Mesendoderm (in vitro differentiated cells): ENCODE results near the gene SMTN.

Source experiments
- DNase-seq: peaks from one replicate; pipeline ENCODE4 v3.0.0; 2013
- H2AK5ac ChIP-seq: 2 replicates; pipeline ENCODE4 v1.6.1; 2013; ENCODE audit warnings: low read length, inconsistent platforms
- H2BK120ac ChIP-seq: 2 replicates; pipeline ENCODE4 v1.6.1; 2013; ENCODE audit warnings: low read depth, mild to moderate bottlenecking, low read length, moderate library complexity, mixed read lengths
- H2BK15ac ChIP-seq: replicated peaks from 2 replicates; pipeline ENCODE4 v1.6.1; 2013; ENCODE audit warnings: low read depth, mild to moderate bottlenecking, moderate library complexity
- H2BK5ac ChIP-seq: 2 replicates; pipeline ENCODE4 v1.6.1; 2013; ENCODE audit warnings: low read length, inconsistent platforms
- H3K18ac ChIP-seq: 2 replicates; pipeline ENCODE4 v1.6.1; 2013; ENCODE audit warnings: mild to moderate bottlenecking, low read length, mixed read lengths
- H3K23ac ChIP-seq: one replicate; pipeline ENCODE4 v1.6.1; 2013; ENCODE audit warnings: low read length
- H3K27ac ChIP-seq: 2 replicates; pipeline ENCODE4 v1.5.1; 2013; ENCODE audit warnings: low read depth, mild to moderate bottlenecking, inconsistent platforms, low read length, moderate library complexity
- H3K27me3 ChIP-seq: 2 replicates; pipeline ENCODE4 v1.6.1; 2013; ENCODE audit warnings: low read length, control low read depth, mild to moderate bottlenecking, inconsistent platforms; ENCODE audit not compliant: insufficient read depth, poor library complexity
- H3K36me3 ChIP-seq: 2 replicates; pipeline ENCODE4 v1.6.1; 2013; ENCODE audit warnings: low read length, inconsistent platforms; ENCODE audit not compliant: control insufficient read depth, insufficient read depth
- H3K4ac ChIP-seq: one replicate; pipeline ENCODE4 v1.6.1; 2013; ENCODE audit warnings: low read depth, mild to moderate bottlenecking, low read length, moderate library complexity
- H3K4me1 ChIP-seq: 2 replicates; pipeline ENCODE4 v1.6.1; 2013; ENCODE audit warnings: low read depth, low read length, inconsistent platforms; ENCODE audit not compliant: control insufficient read depth
- H3K4me2 ChIP-seq: 2 replicates; pipeline ENCODE4 v1.6.1; 2013; ENCODE audit warnings: low read length
- H3K4me3 ChIP-seq: 2 replicates; pipeline ENCODE4 v1.5.1; 2013; ENCODE audit warnings: mild to moderate bottlenecking, low read length
- H3K56ac ChIP-seq: one replicate; pipeline ENCODE4 v1.6.1; 2013; ENCODE audit warnings: low read length
- H3K79me1 ChIP-seq: 2 replicates; pipeline ENCODE4 v1.6.1; 2013; ENCODE audit warnings: low read length, inconsistent platforms
- H3K79me2 ChIP-seq: 2 replicates; pipeline ENCODE4 v1.6.1; 2013; ENCODE audit warnings: mild to moderate bottlenecking, low read length; ENCODE audit not compliant: control insufficient read depth, insufficient read depth
- H3K9ac ChIP-seq: 2 replicates; pipeline ENCODE4 v1.6.1; 2013; ENCODE audit warnings: low read length, inconsistent platforms
- H4K5ac ChIP-seq: one replicate; pipeline ENCODE4 v1.6.1; 2013; ENCODE audit warnings: low read length
- H4K8ac ChIP-seq: one replicate; pipeline ENCODE4 v1.6.1; 2013; ENCODE audit warnings: low read depth, mild to moderate bottlenecking, control low read depth, low read length, moderate library complexity
- WGBS: extraction: QIAGEN DNeasy Blood & Tissue Kit; methylation state at CpG from one replicate; pipeline ENCODE4 v1.1.7; 2013; ENCODE audit warnings: low lambda C conversion rate, missing lambda C conversion rate; ENCODE audit not compliant: insufficient coverage; ENCODE audit errors: extremely low coverage; 5-methylcytosine and 5-hydroxymethylcytosine counted together

SMTN gene

DNA sequence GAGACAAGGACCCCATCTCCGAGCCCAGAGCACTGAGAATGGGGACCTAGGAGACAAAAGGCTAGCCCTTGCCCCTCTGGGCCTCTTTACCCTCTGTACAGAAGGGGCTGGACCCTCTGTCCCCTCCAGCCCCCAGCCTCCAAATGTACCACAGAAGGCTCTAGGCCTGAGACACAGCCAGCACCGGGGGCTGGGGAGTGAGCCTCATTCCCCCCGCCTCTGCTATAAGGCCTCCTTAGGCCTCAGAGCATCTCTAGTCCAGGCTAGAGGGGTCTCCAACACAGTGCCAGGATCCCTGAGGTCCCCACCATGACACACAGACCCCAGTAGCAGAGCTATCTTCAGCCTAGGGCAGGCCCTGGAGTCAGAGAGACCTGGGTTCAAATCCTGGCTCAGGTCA lies 4.8 kb downstream of the SMTN start:
- WGBS: no CpG with 5 or more reads among the region's 3 CpGs
- H4K8ac ChIP-seq: no peak overlapping the region
- no peak overlapping the region for H3K4me3 ChIP-seq
- no peak overlapping the region for H4K5ac ChIP-seq
- no peak overlapping the region for H2AK5ac ChIP-seq
- H3K4me2 ChIP-seq: no peak overlapping the region
- no peak overlapping the region for H2BK120ac ChIP-seq
- H3K4me1 ChIP-seq: peaks cover 5% of the 10 kb centered on the region
- peaks cover 10% of the 10 kb centered on the region for H3K79me1 ChIP-seq
- H2BK15ac ChIP-seq: no peak overlapping the region
- H3K4ac ChIP-seq: no peak overlapping the region
- no peaks in the 10 kb centered on the region for H3K36me3 ChIP-seq
- H3K23ac ChIP-seq: no peak overlapping the region
- H3K27ac ChIP-seq: no peak overlapping the region
- no peak overlapping the region for H2BK5ac ChIP-seq
- H3K56ac ChIP-seq: peak overlapping the region; percentile 79
- peak overlapping the region; percentile 95 for H3K9ac ChIP-seq
- peak overlapping the region; percentile 30 for H3K18ac ChIP-seq
- no peaks in the 10 kb centered on the region for H3K27me3 ChIP-seq
- peaks cover 7% of the 10 kb centered on the region for H3K79me2 ChIP-seq
- no peak for DNase-seq

DNA sequence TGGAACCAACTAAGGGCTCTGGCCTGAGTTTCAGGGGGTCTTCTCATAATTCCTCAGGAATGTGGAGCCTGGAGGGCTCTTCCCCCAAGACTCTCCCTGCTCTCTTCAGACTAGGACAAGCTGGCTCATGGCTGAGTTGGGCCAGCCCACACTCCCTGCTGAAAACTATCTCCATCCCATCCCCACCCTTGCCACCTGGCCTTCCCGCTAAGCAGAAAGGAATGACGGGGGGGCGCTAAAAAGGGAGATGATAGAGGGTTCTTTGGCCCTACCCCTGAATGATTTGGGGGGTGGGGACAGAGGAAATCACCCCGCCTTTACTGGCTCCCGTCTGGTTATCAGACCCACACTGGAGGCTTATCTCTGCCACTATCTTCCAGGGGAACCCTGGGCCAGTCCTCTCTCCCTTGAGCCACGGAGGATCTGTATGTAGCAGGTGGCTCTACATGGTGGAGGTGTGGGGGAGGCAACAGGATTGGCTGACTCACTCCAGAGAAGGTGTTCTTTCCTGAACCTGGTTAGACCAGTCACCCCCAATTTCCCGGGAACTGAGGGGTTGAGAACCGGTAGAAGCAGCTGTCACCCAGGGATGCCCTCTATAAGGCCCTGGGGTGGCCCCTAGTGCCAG lies 5.7 kb downstream of the SMTN start:
- peaks cover 10% of the 10 kb centered on the region for H3K79me1 ChIP-seq
- H3K4me2 ChIP-seq: no peak overlapping the region
- no peak overlapping the region for H4K8ac ChIP-seq
- no peak overlapping the region for H2AK5ac ChIP-seq
- no peak overlapping the region for H3K4me3 ChIP-seq
- H3K27ac ChIP-seq: no peak overlapping the region
- DNase-seq: no peak
- H2BK120ac ChIP-seq: no peak overlapping the region
- H3K36me3 ChIP-seq: no peaks in the 10 kb centered on the region
- H3K9ac ChIP-seq: no peak overlapping the region
- H4K5ac ChIP-seq: no peak overlapping the region
- no peak overlapping the region for H2BK5ac ChIP-seq
- no peak overlapping the region for H3K18ac ChIP-seq
- no peaks in the 10 kb centered on the region for H3K27me3 ChIP-seq
- H3K4me1 ChIP-seq: peaks cover 5% of the 10 kb centered on the region
- H3K56ac ChIP-seq: no peak overlapping the region
- H2BK15ac ChIP-seq: no peak overlapping the region
- no CpG with 5 or more reads among the region's 8 CpGs for WGBS
- no peak overlapping the region for H3K23ac ChIP-seq
- H3K79me2 ChIP-seq: peaks cover 7% of the 10 kb centered on the region
- H3K4ac ChIP-seq: no peak overlapping the region

DNA sequence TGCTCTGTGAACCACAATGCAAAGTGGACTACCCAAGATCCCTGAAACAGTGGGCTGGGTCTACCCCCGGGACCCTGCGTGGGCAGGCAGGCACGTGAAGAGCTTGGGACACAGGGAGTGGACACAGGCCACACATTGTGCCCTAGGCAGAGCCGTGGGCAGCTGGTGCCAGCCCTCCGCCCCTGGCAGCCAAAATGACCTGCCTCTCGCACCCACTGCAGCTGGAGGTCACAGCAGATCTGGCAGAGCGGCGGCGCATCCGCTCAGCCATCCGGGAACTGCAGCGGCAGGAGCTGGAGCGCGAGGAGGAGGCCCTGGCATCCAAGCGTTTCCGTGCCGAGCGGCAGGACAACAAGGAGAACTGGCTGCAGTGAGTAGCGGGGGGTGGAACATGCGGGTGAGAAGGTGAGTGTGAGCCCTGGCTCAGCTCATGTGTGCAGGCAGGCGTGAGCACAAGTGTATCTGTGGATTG lies 6.7 kb downstream of the SMTN start:
- Histone ChIP-seq H3K56ac (no peak overlapping the region), H3K18ac (no peak overlapping the region), H3K4me1 (peaks cover 2% of the 10 kb centered on the region), H2BK15ac (no peak overlapping the region), H3K36me3 (no peaks in the 10 kb centered on the region), H2AK5ac (no peak overlapping the region), H3K4me2 (no peak overlapping the region), H3K27ac (no peak overlapping the region), H2BK5ac (no peak overlapping the region), H2BK120ac (no peak overlapping the region), H4K8ac (no peak overlapping the region), H3K79me1 (peaks cover 10% of the 10 kb centered on the region), H3K79me2 (peaks cover 7% of the 10 kb centered on the region), H3K27me3 (no peaks in the 10 kb centered on the region), H3K4ac (no peak overlapping the region), H3K4me3 (no peak overlapping the region), H3K9ac (no peak overlapping the region), H3K23ac (no peak overlapping the region), H4K5ac (no peak overlapping the region)
- no peak for DNase-seq
- WGBS: no CpG with 5 or more reads among the region's 21 CpGs

DNA sequence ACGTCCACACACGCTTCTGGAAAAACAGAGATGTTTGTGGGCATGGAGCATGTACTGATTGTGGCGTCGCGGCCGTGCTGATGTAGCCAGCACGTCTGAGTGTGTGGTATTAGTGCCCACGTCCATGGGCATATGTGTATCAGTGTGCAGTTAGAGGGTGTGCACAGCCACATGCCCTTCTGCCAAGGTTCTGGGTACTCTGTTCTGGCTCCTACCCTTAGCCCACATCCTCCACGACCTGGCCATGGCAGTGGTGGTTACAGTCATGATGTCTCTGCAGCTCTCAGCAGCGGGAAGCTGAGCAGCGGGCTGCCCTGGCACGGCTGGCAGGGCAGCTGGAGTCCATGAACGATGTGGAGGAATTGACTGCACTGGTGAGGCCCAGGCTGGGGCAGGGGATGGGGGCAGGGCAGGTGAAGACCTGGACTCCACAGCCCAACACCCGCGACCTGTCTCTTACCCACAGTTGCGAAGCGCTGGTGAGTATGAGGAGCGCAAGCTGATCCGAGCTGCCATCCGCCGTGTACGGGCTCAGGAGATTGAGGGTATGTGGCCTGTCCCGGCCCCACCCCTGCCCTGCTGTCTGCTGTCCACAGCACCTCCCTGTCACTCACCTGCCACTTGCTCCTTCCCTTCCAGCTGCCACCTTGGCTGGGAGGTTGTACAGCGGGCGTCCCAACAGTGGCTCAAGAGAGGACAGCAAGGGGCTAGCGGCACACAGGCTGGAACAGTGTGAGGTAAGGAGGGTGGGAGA lies 7.3 kb downstream of the SMTN start:
- Histone ChIP-seq H3K4me2 (no peak overlapping the region), H3K18ac (no peak overlapping the region), H3K4me1 (no peaks in the 10 kb centered on the region), H3K23ac (no peak overlapping the region), H2BK5ac (no peak overlapping the region), H3K27ac (no peak overlapping the region), H2BK120ac (no peak overlapping the region), H3K4ac (no peak overlapping the region), H3K56ac (no peak overlapping the region), H3K36me3 (no peaks in the 10 kb centered on the region), H3K4me3 (no peak overlapping the region), H3K9ac (no peak overlapping the region), H4K8ac (no peak overlapping the region), H2BK15ac (no peak overlapping the region), H3K27me3 (no peaks in the 10 kb centered on the region), H2AK5ac (no peak overlapping the region), H4K5ac (no peak overlapping the region), H3K79me1 (peaks cover 8% of the 10 kb centered on the region), H3K79me2 (peaks cover 7% of the 10 kb centered on the region)
- no peak for DNase-seq
- no CpG with 5 or more reads among the region's 26 CpGs for WGBS

DNA sequence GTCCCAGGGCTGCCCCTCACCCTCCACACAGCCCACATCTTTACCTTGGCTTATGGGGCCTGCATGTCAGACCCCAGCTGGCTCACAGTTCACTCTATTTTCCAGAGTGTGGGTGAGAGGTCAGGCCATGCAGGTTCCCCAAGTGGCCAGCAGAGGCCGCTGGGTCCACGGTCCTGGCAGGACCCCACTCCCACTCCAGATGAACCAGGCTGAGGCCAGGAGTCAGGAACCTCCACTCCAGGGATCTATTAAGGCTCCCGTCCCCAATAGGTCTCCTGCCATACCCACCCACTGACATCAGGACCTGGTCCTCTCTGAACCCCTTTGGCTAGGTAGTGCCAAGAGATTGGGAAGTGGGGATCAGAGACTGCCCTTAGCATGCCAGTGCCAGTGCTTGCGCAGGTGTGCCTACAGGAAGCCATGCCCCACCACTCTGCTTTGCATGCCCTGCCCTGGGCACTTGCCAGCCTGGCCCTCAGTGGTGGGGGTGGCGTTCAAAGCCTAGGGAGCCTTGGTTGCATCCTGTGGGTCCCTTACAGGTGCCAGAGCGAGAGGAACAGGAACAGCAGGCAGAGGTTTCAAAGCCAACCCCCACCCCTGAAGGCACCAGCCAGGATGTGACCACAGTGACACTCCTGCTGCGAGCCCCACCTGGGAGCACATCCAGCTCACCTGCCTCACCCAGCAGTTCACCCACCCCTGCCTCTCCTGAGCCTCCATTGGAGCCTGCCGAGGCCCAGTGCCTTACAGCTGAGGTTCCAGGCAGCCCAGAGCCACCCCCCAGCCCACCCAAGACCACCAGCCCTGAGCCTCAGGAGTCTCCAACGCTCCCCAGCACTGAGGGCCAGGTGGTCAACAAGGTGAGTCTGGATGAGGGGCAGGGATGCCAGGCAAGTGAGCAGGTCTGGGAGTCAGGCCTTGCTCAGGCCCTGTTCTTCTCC lies 8.3 kb downstream of the SMTN start:
- H3K4me2 ChIP-seq: no peak overlapping the region
- peaks cover under 1% of the 10 kb centered on the region for H3K79me1 ChIP-seq
- DNase-seq: no peak
- no peak overlapping the region for H4K8ac ChIP-seq
- H3K4me1 ChIP-seq: no peaks in the 10 kb centered on the region
- H3K36me3 ChIP-seq: no peaks in the 10 kb centered on the region
- no peak overlapping the region for H3K27ac ChIP-seq
- no peak overlapping the region for H3K9ac ChIP-seq
- no peak overlapping the region for H2BK15ac ChIP-seq
- no peak overlapping the region for H3K4ac ChIP-seq
- H3K27me3 ChIP-seq: no peaks in the 10 kb centered on the region
- no peak overlapping the region for H3K56ac ChIP-seq
- no CpG with 5 or more reads among the region's 9 CpGs for WGBS
- no peak overlapping the region for H3K4me3 ChIP-seq
- no peak overlapping the region for H2AK5ac ChIP-seq
- H3K79me2 ChIP-seq: no peaks in the 10 kb centered on the region
- H2BK120ac ChIP-seq: no peak overlapping the region
- no peak overlapping the region for H4K5ac ChIP-seq
- H3K18ac ChIP-seq: no peak overlapping the region
- no peak overlapping the region for H3K23ac ChIP-seq
- no peak overlapping the region for H2BK5ac ChIP-seq
